ENCODE results near the gene FAM234B. TPM values are rescaled to one million over a fixed set of nuclear protein-coding genes. Genes with fewer than 3 reads are reported as not detected.

Gene FAM234B
- total RNA-seq, 2 donors from 2014 or later: 6.6 to 7.8 TPM

- H3K4me1 Mint-ChIP-seq (ENCODE audit: low read depth): peaks cover 29% of the 10 kb centered on the region
These were observed 41.7 kb upstream of the FAM234B start for GRCh38 chr12:13002301-13003097.

DNA sequence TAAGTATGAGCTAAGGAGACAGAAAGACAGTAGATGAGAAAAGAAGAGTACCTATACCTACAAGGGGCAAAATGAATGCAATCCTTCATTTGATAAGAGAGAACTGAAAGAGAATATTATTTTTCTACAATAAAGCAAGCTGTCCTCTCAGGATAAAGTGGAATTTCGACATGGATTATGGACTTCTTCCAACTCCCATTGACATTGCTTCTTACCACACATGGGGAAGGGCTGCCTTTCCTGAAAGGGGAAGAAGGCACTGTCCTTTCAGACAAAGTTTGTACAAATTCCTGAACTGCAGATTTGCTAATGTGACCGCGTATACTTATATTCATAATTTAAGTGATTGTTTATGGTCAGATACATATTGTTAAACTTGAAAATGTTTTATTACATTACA is 39.8 kb upstream of the FAM234B start:
- Mint-ChIP-seq H3K9me3 (no peaks in the 10 kb centered on the region), H3K4me1 (ENCODE audit: low read depth) (peaks cover 16% of the 10 kb centered on the region), H3K27ac (no peak overlapping the region), H3K27me3 (ENCODE audit: low read depth) (peaks cover 9% of the 10 kb centered on the region), H3K36me3 (ENCODE audit: insufficient read depth in 2 of 2) (peaks cover 0 to 2% of the 10 kb centered on the region in 2 donors), H3K4me3 (no peak overlapping the region)
- DNase-seq: no peak
- ATAC-seq (replicated peaks in 1 of 2): no peak

More at GRCh38 chr12:13002301-13003097, 41.7 kb upstream of the FAM234B start:
- ATAC-seq (replicated peaks in 1 of 2) (no peak), DNase-seq (no peak)
- Mint-ChIP-seq H3K9me3 (no peaks in the 10 kb centered on the region), H3K36me3 (ENCODE audit: insufficient read depth in 2 of 2) (peaks cover 0 to 2% of the 10 kb centered on the region in 2 donors), H3K27me3 (ENCODE audit: low read depth) (peaks cover 9% of the 10 kb centered on the region), H3K4me3 (peak overlapping the region; percentile 78 to 82), H3K27ac (no peak overlapping the region)

- Mint-ChIP-seq H3K9me3 (no peaks in the 10 kb centered on the region), H3K27me3 (ENCODE audit: low read depth) (peaks cover 9% of the 10 kb centered on the region), H3K36me3 (ENCODE audit: insufficient read depth in 2 of 2) (peaks cover 0 to 2% of the 10 kb centered on the region in 2 donors), H3K27ac (no peak overlapping the region), H3K4me3 (no peak overlapping the region), H3K4me1 (ENCODE audit: low read depth) (peaks cover 10% of the 10 kb centered on the region)
- ATAC-seq (replicated peaks in 1 of 2): no peak
- DNase-seq: no peak
These were observed 39.2 kb upstream of the FAM234B start for GRCh38 chr12:13004986-13005385.

DNA sequence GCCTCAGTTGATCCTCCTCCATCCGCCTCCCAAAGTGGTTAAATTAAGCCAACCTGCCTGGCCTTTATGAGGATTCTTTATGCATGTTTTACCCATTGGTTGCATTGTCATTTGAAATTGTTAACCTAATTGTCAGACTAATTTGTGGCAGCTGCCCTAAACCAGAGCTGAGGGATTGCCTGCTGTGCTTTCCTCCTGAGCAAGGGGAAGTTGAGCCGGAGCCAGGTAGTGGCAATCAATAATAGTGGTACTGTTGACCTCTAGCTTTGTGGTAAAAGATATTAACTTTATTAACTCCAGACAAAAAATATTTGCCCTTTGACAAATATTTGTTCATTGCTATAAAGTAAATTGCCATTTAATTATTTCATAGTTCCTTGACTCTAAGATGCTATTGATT is 38.5 kb upstream of the FAM234B start:
- H3K9me3 Mint-ChIP-seq: no peaks in the 10 kb centered on the region
- ATAC-seq (replicated peaks in 1 of 2) (no peak), DNase-seq (no peak)
- H3K4me1 Mint-ChIP-seq (ENCODE audit: low read depth): peaks cover 8% of the 10 kb centered on the region
- peaks cover 9% of the 10 kb centered on the region for H3K27me3 Mint-ChIP-seq (ENCODE audit: low read depth)
- H3K27ac Mint-ChIP-seq: no peak overlapping the region
- H3K36me3 Mint-ChIP-seq (ENCODE audit: insufficient read depth in 2 of 2): peaks cover 0 to 2% of the 10 kb centered on the region in 2 donors
- H3K4me3 Mint-ChIP-seq: no peak overlapping the region

- Mint-ChIP-seq H3K27ac (no peak overlapping the region), H3K9me3 (no peaks in the 10 kb centered on the region), H3K36me3 (ENCODE audit: insufficient read depth in 2 of 2) (no peaks in the 10 kb centered on the region), H3K27me3 (ENCODE audit: low read depth) (no peaks in the 10 kb centered on the region), H3K4me1 (ENCODE audit: low read depth) (no peaks in the 10 kb centered on the region), H3K4me3 (no peak overlapping the region)
- ATAC-seq (replicated peaks in 1 of 2): no peak
- no peak for DNase-seq
These were observed 36.5 kb upstream of the FAM234B start for GRCh38 chr12:13007496-13008233.

GRCh38 chr12:13008741-13009380 is 35.3 kb upstream of the FAM234B start:
- no peaks in the 10 kb centered on the region for H3K9me3 Mint-ChIP-seq
- no peaks in the 10 kb centered on the region for H3K36me3 Mint-ChIP-seq (ENCODE audit: insufficient read depth in 2 of 2)
- no peak overlapping the region for H3K27ac Mint-ChIP-seq
- H3K4me1 Mint-ChIP-seq (ENCODE audit: low read depth): no peaks in the 10 kb centered on the region
- no peaks in the 10 kb centered on the region for H3K27me3 Mint-ChIP-seq (ENCODE audit: low read depth)
- no peak for ATAC-seq (replicated peaks in 1 of 2)
- no peak overlapping the region for H3K4me3 Mint-ChIP-seq
- no peak for DNase-seq

DNA sequence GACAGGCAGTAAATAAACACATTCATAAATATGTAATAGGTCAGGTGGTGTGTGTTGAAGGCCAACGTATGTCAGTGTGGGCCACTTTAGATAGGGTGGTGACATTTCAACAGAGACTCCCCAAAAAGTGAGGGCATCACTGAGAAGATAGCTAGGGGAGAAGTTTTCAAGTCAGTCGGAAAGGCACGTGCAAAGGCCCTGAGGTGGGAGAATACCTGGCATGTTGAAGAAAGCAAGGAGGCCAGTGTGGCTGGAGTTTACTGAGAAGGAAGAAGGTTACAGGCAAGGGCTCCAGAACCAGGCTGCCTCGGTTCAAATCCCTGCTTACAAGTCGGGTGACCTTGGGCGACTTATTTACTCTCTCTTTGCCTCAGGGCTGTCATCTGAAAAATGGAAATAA is 33.1 kb upstream of the FAM234B start:
- no peaks in the 10 kb centered on the region for H3K27me3 Mint-ChIP-seq (ENCODE audit: low read depth)
- no peak for DNase-seq
- H3K27ac Mint-ChIP-seq: no peak overlapping the region
- H3K4me1 Mint-ChIP-seq (ENCODE audit: low read depth): no peaks in the 10 kb centered on the region
- no peak overlapping the region for H3K4me3 Mint-ChIP-seq
- no peaks in the 10 kb centered on the region for H3K9me3 Mint-ChIP-seq
- no peaks in the 10 kb centered on the region for H3K36me3 Mint-ChIP-seq (ENCODE audit: insufficient read depth in 2 of 2)
- no peak for ATAC-seq (replicated peaks in 1 of 2)

GRCh38 chr12:13022851-13023271 is 21.3 kb upstream of the FAM234B start:
- Mint-ChIP-seq H3K4me3 (no peak overlapping the region), H3K27ac (no peak overlapping the region), H3K4me1 (ENCODE audit: low read depth) (no peaks in the 10 kb centered on the region), H3K9me3 (no peaks in the 10 kb centered on the region), H3K27me3 (ENCODE audit: low read depth) (no peaks in the 10 kb centered on the region), H3K36me3 (ENCODE audit: insufficient read depth in 2 of 2) (no peaks in the 10 kb centered on the region)
- DNase-seq (no peak), ATAC-seq (replicated peaks in 1 of 2) (no peak)

- no peaks in the 10 kb centered on the region for H3K27me3 Mint-ChIP-seq (ENCODE audit: low read depth)
- H3K27ac Mint-ChIP-seq: no peak overlapping the region
- H3K36me3 Mint-ChIP-seq (ENCODE audit: insufficient read depth in 2 of 2): no peaks in the 10 kb centered on the region
- H3K4me3 Mint-ChIP-seq: no peak overlapping the region
- ATAC-seq (replicated peaks in 1 of 2) (no peak), DNase-seq (no peak)
- H3K4me1 Mint-ChIP-seq (ENCODE audit: low read depth): no peaks in the 10 kb centered on the region
- no peaks in the 10 kb centered on the region for H3K9me3 Mint-ChIP-seq
These were observed 20.2 kb upstream of the FAM234B start for GRCh38 chr12:13023811-13024530.

GRCh38 chr12:13024531-13024916 is 19.7 kb upstream of the FAM234B start:
- DNase-seq (no peak), ATAC-seq (replicated peaks in 1 of 2) (no peak)

DNA sequence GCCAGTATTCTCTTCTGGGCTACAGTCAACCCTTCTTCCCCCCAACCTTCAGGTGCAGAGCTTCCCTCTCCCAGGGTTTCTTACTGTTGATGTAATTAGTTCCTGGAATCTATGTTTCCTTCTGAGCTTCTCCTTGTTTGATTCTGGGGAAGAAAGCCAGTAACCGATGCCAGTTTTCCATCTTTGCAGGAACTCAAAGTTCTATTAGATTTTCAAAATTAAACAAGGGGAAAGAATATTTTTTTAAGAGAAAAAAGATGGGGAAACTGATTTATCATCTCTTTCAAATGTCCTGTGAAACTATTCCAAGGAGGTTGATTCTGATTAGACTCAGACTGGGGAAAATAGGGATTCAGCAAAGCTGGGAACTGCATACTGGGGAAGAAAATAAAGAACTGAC is 17.9 kb upstream of the FAM234B start:
- no peak for DNase-seq
- H3K4me3 Mint-ChIP-seq: no peak overlapping the region
- no peaks in the 10 kb centered on the region for H3K27me3 Mint-ChIP-seq (ENCODE audit: low read depth)

More at GRCh38 chr12:13024531-13024916, 19.7 kb upstream of the FAM234B start:
- Mint-ChIP-seq H3K4me3 (no peak overlapping the region), H3K27me3 (ENCODE audit: low read depth) (no peaks in the 10 kb centered on the region), H3K9me3 (no peaks in the 10 kb centered on the region), H3K27ac (no peak overlapping the region), H3K36me3 (ENCODE audit: insufficient read depth in 2 of 2) (no peaks in the 10 kb centered on the region), H3K4me1 (ENCODE audit: low read depth) (no peaks in the 10 kb centered on the region)

DNA sequence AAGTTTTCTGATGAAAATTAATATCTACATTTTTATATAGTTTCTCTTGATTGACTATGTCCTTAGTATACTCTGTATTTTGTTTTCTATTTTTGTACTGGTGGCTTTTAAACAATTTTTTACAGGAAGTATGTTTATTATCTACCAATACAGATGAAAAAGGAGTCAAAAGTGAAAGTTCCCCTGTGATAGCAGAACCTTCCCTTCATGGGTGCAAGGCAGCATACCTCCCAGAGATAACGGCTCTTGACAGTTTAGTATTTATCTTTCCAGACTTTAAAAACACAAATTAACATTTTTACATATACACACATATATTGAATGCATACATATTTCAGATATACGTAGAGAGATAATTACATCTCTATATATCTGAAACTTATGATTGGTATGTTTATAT is 17.1 kb upstream of the FAM234B start:
- H3K27me3 Mint-ChIP-seq (ENCODE audit: low read depth): no peaks in the 10 kb centered on the region
- DNase-seq (no peak), ATAC-seq (replicated peaks in 1 of 2) (no peak)
- H3K9me3 Mint-ChIP-seq: no peaks in the 10 kb centered on the region
- no peak overlapping the region for H3K27ac Mint-ChIP-seq
- no peaks in the 10 kb centered on the region for H3K36me3 Mint-ChIP-seq (ENCODE audit: insufficient read depth in 2 of 2)
- no peaks in the 10 kb centered on the region for H3K4me1 Mint-ChIP-seq (ENCODE audit: low read depth)
- no peak overlapping the region for H3K4me3 Mint-ChIP-seq

More for the DNA sequence above, 17.9 kb upstream of the FAM234B start:
- H3K27ac Mint-ChIP-seq: no peak overlapping the region
- no peaks in the 10 kb centered on the region for H3K4me1 Mint-ChIP-seq (ENCODE audit: low read depth)
- H3K36me3 Mint-ChIP-seq (ENCODE audit: insufficient read depth in 2 of 2): no peaks in the 10 kb centered on the region
- no peak for ATAC-seq (replicated peaks in 1 of 2)
- H3K9me3 Mint-ChIP-seq: no peaks in the 10 kb centered on the region

- Mint-ChIP-seq H3K27ac (no peak overlapping the region), H3K4me1 (ENCODE audit: low read depth) (no peaks in the 10 kb centered on the region), H3K4me3 (no peak overlapping the region), H3K9me3 (no peaks in the 10 kb centered on the region), H3K36me3 (ENCODE audit: insufficient read depth in 2 of 2) (no peaks in the 10 kb centered on the region), H3K27me3 (ENCODE audit: low read depth) (no peaks in the 10 kb centered on the region)
- DNase-seq (no peak), ATAC-seq (replicated peaks in 1 of 2) (no peak)
These were observed 16.7 kb upstream of the FAM234B start for GRCh38 chr12:13027508-13027907.

All from activated T-cell treated with anti-CD3 and anti-CD28 coated beads, Interleukin-2, amount 50 U/mL, for 72 hours (primary cell).